BJ (cell line): ENCODE data around the gene VEZT. TPM values are rescaled to one million over a fixed set of nuclear protein-coding genes. Genes with fewer than 3 reads are reported as not detected.

Source experiments
- CTCF ChIA-PET: fragments of 350-600 bp; formaldehyde crosslinking; extraction: SDS; loops from one replicate; lab custom pipeline; 2021; ENCODE audit warnings: antibody characterized with exemption, inconsistent platforms; lab: Yijun Ruan, JAX
- POLR2A ChIA-PET: fragments of 300-600 bp; sonication (Branson Sonifier 250); formaldehyde crosslinking; extraction: SDS; loops from one replicate; lab custom pipeline; 2021; ENCODE audit warnings: antibody characterized with exemption; lab: Charles Lee
- DNase-seq: peaks from one replicate; pipeline ENCODE4 v3.0.0-alpha.2; 2011; ENCODE audit warnings: low read depth
- H3K27me3 ChIP-seq: 2 replicates; pipeline ENCODE4 v1.6.0; 2011; ENCODE audit warnings: low read length; ENCODE audit not compliant: control insufficient read depth, insufficient read depth
- H3K36me3 ChIP-seq: 2 replicates; pipeline ENCODE4 v1.5.1; 2011; ENCODE audit warnings: low read length; ENCODE audit not compliant: control insufficient read depth, insufficient read depth
- H3K4me3 ChIP-seq: 2 replicates; pipeline ENCODE4 v1.5.1; 2011; ENCODE audit warnings: low read depth, mild to moderate bottlenecking, control low read depth, low read length
- polyA plus RNA-seq: library from polyadenylated mRNA; depleted of rRNA; stranded (reverse); fragments of >200 nt; gene quantifications from 2 replicates; pipeline ENCODE4 v1.2.3, GENCODE V29; 2011
- TF ChIP-seq, protein P1 (sequence below): IDR thresholded peaks from 2 replicates; pipeline ENCODE4 v1.5.1; 2011; ENCODE audit warnings: low read depth, mild to moderate bottlenecking, control low read depth, inconsistent platforms, low read length, moderate library complexity; ENCODE audit not compliant: insufficient read depth

VEZT gene
- polyA plus RNA-seq, 1 experiment = 50.6 TPM

DNA sequence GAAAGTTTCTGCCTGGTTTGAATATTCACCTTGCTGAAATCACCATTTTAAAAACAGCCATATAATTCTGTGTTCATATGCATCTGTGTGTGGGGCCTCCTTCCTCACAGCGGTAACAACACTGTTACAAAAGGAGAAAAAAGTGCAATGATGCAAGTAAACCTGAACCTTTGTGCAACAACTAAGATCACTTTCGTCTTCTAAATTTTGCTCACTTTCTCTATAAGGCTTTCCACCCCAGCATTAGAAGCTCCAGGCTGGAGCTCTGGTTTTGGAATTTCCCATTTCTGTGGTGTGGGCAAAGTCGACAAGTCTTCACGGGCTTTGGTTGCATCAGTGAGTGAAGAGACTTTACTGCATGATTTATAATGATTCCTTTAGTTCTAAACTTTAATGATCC lies 18.7 kb upstream of the VEZT start:
- no peak overlapping the region for H3K4me3 ChIP-seq
- H3K36me3 ChIP-seq = no peaks in the 10 kb centered on the region
- no peak for DNase-seq
- ChIA-PET CTCF (interaction anchor here (2.3 kb wide), 1 partner anchor 26 kb away, joined by 4 read pairs; no protein-coding TSS in a partner anchor), POLR2A (no interaction called here)
- TF ChIP-seq, protein P1, sequence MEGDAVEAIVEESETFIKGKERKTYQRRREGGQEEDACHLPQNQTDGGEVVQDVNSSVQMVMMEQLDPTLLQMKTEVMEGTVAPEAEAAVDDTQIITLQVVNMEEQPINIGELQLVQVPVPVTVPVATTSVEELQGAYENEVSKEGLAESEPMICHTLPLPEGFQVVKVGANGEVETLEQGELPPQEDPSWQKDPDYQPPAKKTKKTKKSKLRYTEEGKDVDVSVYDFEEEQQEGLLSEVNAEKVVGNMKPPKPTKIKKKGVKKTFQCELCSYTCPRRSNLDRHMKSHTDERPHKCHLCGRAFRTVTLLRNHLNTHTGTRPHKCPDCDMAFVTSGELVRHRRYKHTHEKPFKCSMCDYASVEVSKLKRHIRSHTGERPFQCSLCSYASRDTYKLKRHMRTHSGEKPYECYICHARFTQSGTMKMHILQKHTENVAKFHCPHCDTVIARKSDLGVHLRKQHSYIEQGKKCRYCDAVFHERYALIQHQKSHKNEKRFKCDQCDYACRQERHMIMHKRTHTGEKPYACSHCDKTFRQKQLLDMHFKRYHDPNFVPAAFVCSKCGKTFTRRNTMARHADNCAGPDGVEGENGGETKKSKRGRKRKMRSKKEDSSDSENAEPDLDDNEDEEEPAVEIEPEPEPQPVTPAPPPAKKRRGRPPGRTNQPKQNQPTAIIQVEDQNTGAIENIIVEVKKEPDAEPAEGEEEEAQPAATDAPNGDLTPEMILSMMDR = no peak
- H3K27me3 ChIP-seq = no peaks in the 10 kb centered on the region

DNA sequence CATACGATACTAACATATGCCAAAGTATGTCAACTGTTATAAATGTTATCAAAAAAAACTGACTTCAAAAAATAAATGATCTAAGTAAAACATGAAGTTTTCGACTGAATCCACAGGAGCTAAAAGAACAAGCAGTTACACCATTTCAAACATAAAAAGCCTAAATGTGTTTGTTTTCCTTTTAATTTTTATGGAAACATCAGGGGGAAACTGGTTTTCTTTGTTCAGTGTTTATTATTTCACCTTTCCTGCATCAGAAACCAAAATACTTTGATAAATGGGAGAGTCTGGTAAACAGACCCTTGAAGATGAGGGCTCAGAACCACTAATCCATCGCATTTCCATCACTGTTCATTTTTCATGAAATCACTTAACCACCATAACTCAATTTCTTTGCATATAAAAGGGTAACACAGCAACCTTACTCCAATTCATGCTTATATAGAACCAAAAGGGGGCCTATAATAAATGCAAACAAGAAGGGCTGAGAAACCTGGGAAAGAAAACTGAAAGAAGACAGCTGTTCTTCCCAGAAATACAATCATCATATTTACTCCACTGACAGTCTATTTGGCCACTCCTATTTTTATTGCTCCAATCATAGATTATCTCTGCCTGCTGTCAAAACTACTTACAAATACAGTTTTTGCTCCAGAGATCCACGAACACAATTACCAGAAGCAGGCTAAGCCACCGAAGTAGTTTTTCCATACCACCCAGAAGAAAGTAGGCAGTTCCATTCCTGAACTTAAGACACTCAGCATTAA lies 17.3 kb upstream of the VEZT start:
- Histone ChIP-seq H3K27me3 (no peaks in the 10 kb centered on the region), H3K36me3 (no peaks in the 10 kb centered on the region), H3K4me3 (no peak overlapping the region)
- TF ChIP-seq, protein P1 = no peak
- ChIA-PET POLR2A (no interaction called here), CTCF (interaction anchor here (2.0 to 2.3 kb wide), 2 partner anchors 17 to 27 kb away, joined by 4 to 7 read pairs; partner anchors contain the start of genes FGD6 and VEZT)
- no peak for DNase-seq

DNA sequence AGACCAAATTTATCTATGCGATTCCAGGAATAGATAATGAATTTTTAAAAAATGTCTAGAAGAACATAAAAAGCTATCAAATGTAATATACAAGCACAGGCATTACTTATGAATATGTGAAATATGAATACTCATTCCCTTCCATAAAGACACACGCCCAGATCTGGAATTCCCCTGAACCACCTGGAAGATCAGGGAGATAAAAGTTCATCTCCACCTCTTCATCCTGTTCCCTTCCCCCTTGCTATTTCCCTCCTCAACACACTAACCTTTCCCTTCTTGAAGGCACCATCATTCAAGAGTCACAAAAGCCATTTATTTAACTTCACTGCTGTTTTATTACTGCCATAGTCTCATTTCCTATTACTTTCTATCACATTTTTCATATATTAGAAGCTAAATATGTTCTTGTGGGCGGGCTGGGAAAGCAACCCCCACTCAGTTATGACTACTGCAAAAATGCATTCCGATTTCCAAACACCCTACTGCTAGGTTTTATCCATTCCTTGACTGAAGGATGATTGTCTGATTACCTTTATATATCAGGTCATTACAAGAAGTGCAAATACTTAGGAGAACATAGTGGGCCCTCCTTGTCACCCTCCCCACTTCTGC lies 16.4 kb upstream of the VEZT start:
- Histone ChIP-seq H3K27me3 (no peaks in the 10 kb centered on the region), H3K36me3 (no peaks in the 10 kb centered on the region), H3K4me3 (no peak overlapping the region)
- CTCF ChIA-PET = interaction anchor here (0.6 to 2.3 kb wide), 5 partner anchors 9 to 388 kb away, joined by 3 to 8 read pairs (median 4); partner anchors contain the start of genes FGD6 and VEZT
- TF ChIP-seq, protein P1 = no peak
- DNase-seq = no peak
- POLR2A ChIA-PET = interaction anchor here (0.6 kb wide), 1 partner anchor 115 kb away, joined by 6 read pairs; no protein-coding TSS in a partner anchor

DNA sequence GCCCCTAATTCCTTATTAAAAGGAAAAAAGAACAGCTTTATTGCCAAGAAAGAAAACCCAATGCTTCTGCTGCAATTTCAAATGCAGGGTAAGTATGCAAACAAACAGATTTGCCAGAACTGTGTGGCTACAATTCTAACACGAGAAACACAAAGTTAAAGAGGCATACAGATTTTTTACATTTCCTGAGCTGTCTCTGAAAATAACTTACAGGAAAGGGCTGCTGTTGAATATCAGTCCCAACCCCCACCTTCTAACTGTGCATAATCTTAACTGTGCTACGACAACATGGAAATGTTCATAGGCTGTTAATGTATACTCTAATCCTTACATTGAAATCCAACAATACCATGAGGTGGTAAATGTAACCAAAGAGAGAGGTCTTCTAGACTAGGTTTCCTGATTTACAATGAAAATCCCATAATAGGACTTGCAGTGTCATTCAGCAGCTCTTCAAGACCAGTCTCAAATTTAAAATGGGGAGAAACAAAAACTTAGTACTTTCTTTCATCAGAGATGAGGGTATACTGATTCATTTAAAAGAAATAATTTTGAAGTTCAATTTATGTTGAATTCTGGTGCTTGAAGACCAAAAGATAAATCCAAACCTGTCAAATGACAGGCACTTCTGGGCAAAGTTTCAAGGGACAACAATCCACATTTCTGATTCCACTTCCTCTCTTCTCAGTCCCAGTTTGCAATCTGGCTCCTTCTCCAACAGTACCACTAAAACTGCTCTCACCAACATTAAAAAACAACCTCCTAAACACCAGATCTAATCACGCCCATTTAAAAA lies 14.7 kb upstream of the VEZT start:
- no peaks in the 10 kb centered on the region for H3K27me3 ChIP-seq
- ChIA-PET POLR2A (no interaction called here), CTCF (interaction anchor here (2.0 kb wide), 1 partner anchor 14 kb away, joined by 7 read pairs; the partner anchor contains the start of genes FGD6 and VEZT)
- TF ChIP-seq, protein P1 = no peak
- no peaks in the 10 kb centered on the region for H3K36me3 ChIP-seq
- DNase-seq = no peak
- no peak overlapping the region for H3K4me3 ChIP-seq
